Tibial nerve (tissue), 4 donors: ENCODE data around the gene NHERF2. TPM values are rescaled to one million over a fixed set of nuclear protein-coding genes. Genes with fewer than 3 reads are reported as not detected.

Experiments used
- DNase-seq, 2 donors: peaks; one replicate each; pipeline ENCODE4 v3.0.0-alpha.2; 2019; ENCODE audit warnings: low spot score in 2 of 2
- H3K27ac ChIP-seq, 4 donors: fragments of 200-600 bp; sonication (generic) in 3 of 4; one replicate each; pipeline ENCODE4 v1.5.1; 2017 to 2019; ENCODE audit warnings: mild to moderate bottlenecking in 1 of 4
- H3K27me3 ChIP-seq, 2 donors: fragments of 200-600 bp; sonication (generic) in 1 of 2; one replicate each; pipeline versions ENCODE4 v1.5.1 to v1.6.0; 2017 to 2019
- H3K36me3 ChIP-seq, 3 donors: fragments of 200-600 bp; sonication (generic); one replicate each; pipeline ENCODE4 v1.5.1; 2018 to 2019
- H3K4me1 ChIP-seq, 4 donors: fragments of 200-600 bp; sonication (generic) in 3 of 4; one replicate each; pipeline ENCODE4 v1.5.1; 2017 to 2019
- H3K4me3 ChIP-seq, 4 donors: fragments of 200-600 bp; sonication (generic) in 3 of 4; one replicate each; pipeline ENCODE4 v1.5.1; 2017 to 2019; ENCODE audit warnings: mild to moderate bottlenecking in 1 of 4, moderate library complexity in 1 of 4
- H3K9me3 ChIP-seq, 4 donors: fragments of 200-600 bp; sonication (generic) in 3 of 4; one replicate each; pipeline ENCODE4 v1.5.1; 2017 to 2019
- CTCF ChIP-seq, 5 experiments: fragments of 200-600 bp in 3 of 5; fragments of 450-650 bp in 2 of 5; sonication (generic) in 3 of 5; IDR thresholded peaks; one replicate each; pipeline ENCODE4 v1.5.1; 2016 to 2019; ENCODE audit warnings: antibody characterized with exemption in 5 of 5, mild to moderate bottlenecking in 3 of 5, moderate library complexity in 2 of 5
- EP300 ChIP-seq, 2 donors: sonication (generic); formaldehyde crosslinking; IDR thresholded peaks; one replicate each; pipeline ENCODE4 v1.6.1; 2017; ENCODE audit warnings: antibody characterized with exemption in 2 of 2, mild to moderate bottlenecking in 1 of 2
- POLR2A ChIP-seq, 2 donors: fragments of 450-650 bp; IDR thresholded peaks; one replicate each; pipeline ENCODE4 v1.6.1; 2017; ENCODE audit warnings: antibody characterized with exemption in 2 of 2, mild to moderate bottlenecking in 2 of 2, moderate library complexity in 2 of 2
- WGBS, 2 donors: methylation state at CpG; one replicate each; pipeline ENCODE4 v1.1.5; 2018; 5-methylcytosine and 5-hydroxymethylcytosine counted together
- total RNA-seq, 4 donors: library from RNA; depleted of rRNA; stranded (reverse); fragments of >200 nt; gene quantifications; one replicate each; pipeline ENCODE4 v1.1.0, GENCODE V29; 2016

The NHERF2 gene
- total RNA-seq, 4 donors from 2014 or later: 54.7 to 83.1 (median 64.9) TPM

DNA sequence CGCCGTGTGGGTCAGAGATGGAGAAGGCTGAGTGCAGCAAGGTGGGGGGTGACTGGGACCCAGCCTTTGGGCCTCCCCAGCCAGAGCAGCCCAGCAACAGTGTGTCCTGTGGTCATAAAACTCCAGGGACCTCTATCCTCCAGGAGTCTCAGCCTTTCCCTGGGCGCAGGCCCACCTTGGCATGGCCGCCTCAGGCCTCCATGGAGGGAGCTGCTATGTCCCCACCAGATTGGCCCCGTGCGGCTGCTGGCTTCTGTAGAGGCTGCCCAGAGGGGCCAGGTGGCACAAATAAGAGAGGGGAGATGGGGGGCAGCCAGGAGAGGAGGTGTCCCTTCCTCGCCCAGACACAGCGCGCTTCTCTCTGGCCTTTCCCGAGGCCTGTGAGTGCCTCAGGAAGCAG is 39.5 kb upstream of the NHERF2 start:
- no peaks in the 10 kb centered on the region for H3K9me3 ChIP-seq
- no peak overlapping the region for H3K4me3 ChIP-seq
- peaks cover 0 to 55% (median 30%) of the 10 kb centered on the region in 4 donors for H3K4me1 ChIP-seq
- H3K27me3 ChIP-seq: peaks cover 0 to 42% of the 10 kb centered on the region in 2 donors
- no peak overlapping the region for H3K27ac ChIP-seq
- WGBS, 2 donors: 84 to 86% methylated on average over 9 to 10 of the region's 10 CpGs
- H3K36me3 ChIP-seq: peaks cover 0 to 26% (median 0%) of the 10 kb centered on the region in 3 donors
- TF ChIP-seq CTCF (IDR thresholded peaks at IDR 0.05): no peak
- TF ChIP-seq EP300 (IDR thresholded peaks at IDR 0.05): no peak
- no peak for TF ChIP-seq POLR2A (IDR thresholded peaks at IDR 0.05)
- DNase-seq: no peak

DNA sequence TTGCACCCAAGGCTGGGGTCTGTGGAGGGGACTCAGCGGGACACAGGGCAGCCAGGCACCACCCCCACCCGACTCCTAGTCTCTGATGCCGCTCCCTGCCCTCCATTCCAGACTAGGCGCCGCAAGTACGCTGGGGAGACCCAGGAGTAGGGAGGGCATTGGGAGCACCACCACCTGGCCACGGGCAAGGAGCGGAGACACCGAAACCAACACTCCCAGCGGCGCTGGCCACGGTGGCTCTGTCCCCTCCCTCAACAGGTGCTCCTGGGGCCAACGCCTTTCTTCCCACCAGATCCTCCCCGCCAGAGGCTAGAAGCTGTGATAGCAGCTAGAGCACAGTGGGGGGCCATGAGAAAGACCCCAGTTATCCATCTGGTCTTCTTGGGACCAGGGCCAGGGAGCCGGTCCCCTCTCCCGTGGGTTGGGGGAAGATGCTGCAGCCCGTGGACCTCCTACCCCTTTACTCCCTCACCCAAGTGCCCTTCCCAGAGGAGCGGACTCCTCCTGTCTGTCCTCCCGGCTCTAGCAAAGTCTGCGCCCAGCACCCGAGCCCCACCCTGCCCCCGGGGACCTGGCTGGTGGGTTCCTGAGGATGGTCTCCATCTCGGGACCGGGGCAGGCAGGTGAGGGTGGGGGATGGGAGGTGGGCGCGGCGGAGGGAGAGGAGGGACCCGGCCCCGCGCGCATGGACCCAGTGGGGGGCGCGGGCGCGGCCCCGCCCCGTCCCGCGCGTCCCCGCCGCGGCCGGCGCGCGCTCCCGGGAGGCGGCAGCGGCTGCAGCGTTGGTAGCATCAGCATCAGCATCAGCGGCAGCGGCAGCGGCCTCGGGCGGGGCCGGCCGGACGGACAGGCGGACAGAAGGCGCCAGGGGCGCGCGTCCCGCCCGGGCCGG is 37.2 kb upstream of the NHERF2 start, which contains the start of gene SYNGR3:
Gene SYNGR3 (plus strand): TSS at position 762 of the 892 bp plus-strand sequence. CDS start 133 bp downstream, outside the sequence.
- Histone ChIP-seq H3K4me3 (peak within 1 kb of the TSS in 2 of 4 donors; percentile 22 to 31), H3K9me3 (no peaks in the 10 kb centered on the region), H3K4me1 (peaks cover 0 to 50% (median 26%) of the 10 kb centered on the region in 4 donors), H3K36me3 (peaks cover 0 to 26% (median 0%) of the 10 kb centered on the region in 3 donors), H3K27me3 (peaks cover 0 to 47% of the 10 kb centered on the region in 2 donors), H3K27ac (peak within 1 kb of the TSS in 1 of 4 donors; percentile 55)
- TF ChIP-seq CTCF (IDR thresholded peaks at IDR 0.05) (no peak), EP300 (IDR thresholded peaks at IDR 0.05) (no peak), POLR2A (IDR thresholded peaks at IDR 0.05) (no peak)
- WGBS, 2 donors: 8 to 9% methylated on average over 13 to 48 of the region's 67 CpGs
- no peak for DNase-seq

DNA sequence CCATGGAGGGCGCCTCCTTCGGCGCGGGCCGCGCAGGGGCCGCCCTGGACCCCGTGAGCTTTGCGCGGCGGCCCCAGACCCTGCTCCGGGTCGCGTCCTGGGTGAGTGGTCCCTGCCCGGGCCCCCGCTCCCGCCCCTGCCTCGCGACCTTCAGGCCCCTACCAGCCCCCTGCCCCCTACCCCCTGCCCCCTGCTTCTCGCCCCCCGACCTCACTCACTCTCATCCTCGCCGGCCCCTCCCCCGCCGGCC is 36.7 kb upstream of the NHERF2 start:
- Histone ChIP-seq H3K27me3 (peaks cover 0 to 47% of the 10 kb centered on the region in 2 donors), H3K27ac (no peak overlapping the region), H3K4me3 (peak overlapping the region in 1 of 4 donors; percentile 22), H3K4me1 (peaks cover 0 to 44% (median 20%) of the 10 kb centered on the region in 4 donors), H3K36me3 (peaks cover 0 to 26% (median 0%) of the 10 kb centered on the region in 3 donors), H3K9me3 (no peaks in the 10 kb centered on the region)
- TF ChIP-seq POLR2A (IDR thresholded peaks at IDR 0.05) (no peak), EP300 (IDR thresholded peaks at IDR 0.05) (no peak), CTCF (IDR thresholded peaks at IDR 0.05) (no peak)
- DNase-seq: no peak
- 0% methylated on average over 4 of the region's 25 CpGs for WGBS, 2 donors

DNA sequence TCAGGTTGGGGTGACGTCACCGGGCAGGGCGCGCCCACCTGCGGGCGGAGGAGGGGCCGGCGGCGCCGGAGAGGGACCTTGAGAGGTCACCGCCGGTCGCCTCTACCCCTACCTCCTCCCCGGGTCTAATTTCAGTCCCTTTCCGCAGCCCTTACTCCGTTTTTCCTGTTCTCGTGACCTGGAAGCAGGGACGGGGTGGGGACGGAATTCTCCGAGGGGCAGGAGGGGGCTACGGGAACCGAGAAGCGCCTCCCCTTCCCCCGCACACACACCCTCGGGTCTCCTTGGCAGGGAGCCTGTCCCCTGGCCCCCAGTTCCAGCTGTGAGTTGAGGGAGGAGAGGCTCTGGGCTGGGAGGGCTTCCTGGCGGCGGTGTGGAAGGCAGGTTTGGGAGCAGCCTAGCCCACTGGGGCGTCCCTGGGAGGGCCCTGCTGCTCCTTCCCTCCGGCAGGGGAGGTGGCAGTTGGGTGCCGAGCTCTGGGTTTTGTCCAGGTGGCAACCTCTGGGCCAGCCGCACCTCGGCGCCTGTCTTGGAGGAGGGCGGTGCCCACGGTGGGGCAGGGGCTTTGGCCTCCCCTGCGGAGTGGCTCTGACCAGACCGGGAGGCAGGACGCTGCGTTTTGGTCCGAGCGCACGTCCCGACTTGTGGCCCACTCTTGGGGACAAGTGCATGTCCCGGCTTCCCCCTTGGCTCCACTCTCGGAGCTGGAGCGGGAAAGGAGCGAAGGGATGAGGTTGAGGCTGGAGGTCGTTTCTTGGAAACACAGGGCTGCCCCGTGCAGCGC is 36.2 kb upstream of the NHERF2 start:
- no peak for DNase-seq
- H3K4me3 ChIP-seq: peak overlapping the region in 2 of 4 donors; percentile 22 to 31
- no peaks in the 10 kb centered on the region for H3K9me3 ChIP-seq
- H3K4me1 ChIP-seq: peaks cover 0 to 39% (median 16%) of the 10 kb centered on the region in 4 donors
- peaks cover 0 to 22% (median 0%) of the 10 kb centered on the region in 3 donors for H3K36me3 ChIP-seq
- H3K27ac ChIP-seq: peak overlapping the region in 1 of 4 donors; percentile 55
- WGBS, 2 donors: 3 to 7% methylated on average over 32 to 40 of the region's 50 CpGs
- H3K27me3 ChIP-seq: peaks cover 0 to 47% of the 10 kb centered on the region in 2 donors
- TF ChIP-seq EP300 (IDR thresholded peaks at IDR 0.05): no peak
- no peak for TF ChIP-seq POLR2A (IDR thresholded peaks at IDR 0.05)
- no peak for TF ChIP-seq CTCF (IDR thresholded peaks at IDR 0.05)
